CD8-positive, alpha-beta memory T cell (primary cell): ENCODE measurements around the gene NDRG4. TPM values are rescaled to one million over a fixed set of nuclear protein-coding genes. Genes with fewer than 3 reads are reported as not detected.

Experiments
- CTCF ChIA-PET: fragments of 350-600 bp; sonication (Branson Sonifier 250); formaldehyde crosslinking; loops from one replicate; lab custom pipeline; 2021; ENCODE audit warnings: antibody characterized with exemption; lab: Charles Lee
- POLR2A ChIA-PET: fragments of 350-600 bp; sonication (Branson Sonifier 250); formaldehyde crosslinking; loops from one replicate; lab custom pipeline; 2021; ENCODE audit warnings: antibody characterized with exemption; lab: Charles Lee
- DNase-seq, 5 donors: peaks; one replicate each; pipeline versions ENCODE4 v3.0.0 to v3.0.0-alpha.2; 2020 to 2022; ENCODE audit warnings: mixed read lengths in 1 of 5
- H3K27ac ChIP-seq: one replicate; pipeline ENCODE4 v1.7.0; 2013; ENCODE audit warnings: low read depth, mild to moderate bottlenecking, low read length, moderate library complexity
- H3K27me3 ChIP-seq: 2 replicates; pipeline ENCODE4 v1.7.0; 2013; ENCODE audit warnings: low read length, mild to moderate bottlenecking; ENCODE audit not compliant: insufficient read depth, poor library complexity, severe bottlenecking
- H3K36me3 ChIP-seq: 2 replicates; pipeline ENCODE4 v1.7.0; 2013; ENCODE audit warnings: mild to moderate bottlenecking, low read length, moderate library complexity; ENCODE audit not compliant: insufficient read depth
- H3K4me1 ChIP-seq: 2 replicates; pipeline ENCODE4 v1.7.0; 2013; ENCODE audit warnings: mild to moderate bottlenecking, low read length, moderate library complexity; ENCODE audit not compliant: insufficient read depth
- H3K4me3 ChIP-seq: 2 replicates; pipeline ENCODE4 v1.7.0; 2013; ENCODE audit warnings: mild to moderate bottlenecking, low read length
- H3K9me3 ChIP-seq: 2 replicates; pipeline ENCODE4 v1.7.0; 2013; ENCODE audit warnings: mild to moderate bottlenecking, low read length
- H3K27ac Mint-ChIP-seq, 8 donors: one replicate each; pipeline ENCODE4 v1.8.0; 2020 to 2021; ENCODE audit warnings: mixed read lengths in 8 of 8, mild to moderate bottlenecking in 6 of 8, inconsistent platforms in 3 of 8, moderate library complexity in 3 of 8
- H3K27me3 Mint-ChIP-seq, 2 donors: one replicate each; pipeline ENCODE4 v1.8.0; 2020 to 2021; ENCODE audit warnings: mixed read lengths in 2 of 2, mild to moderate bottlenecking in 1 of 2, moderate library complexity in 1 of 2
- H3K36me3 Mint-ChIP-seq, 3 donors: one replicate each; pipeline ENCODE4 v1.8.0; 2020 to 2021; ENCODE audit warnings: mixed read lengths in 3 of 3, inconsistent platforms in 1 of 3, mild to moderate bottlenecking in 1 of 3
- H3K4me1 Mint-ChIP-seq, 3 donors: one replicate each; pipeline ENCODE4 v1.8.0; 2020 to 2021; ENCODE audit warnings: mixed read lengths in 3 of 3, inconsistent platforms in 1 of 3, mild to moderate bottlenecking in 1 of 3
- H3K4me3 Mint-ChIP-seq, 7 donors: one replicate each; pipeline ENCODE4 v1.8.0; 2020 to 2021; ENCODE audit warnings: mixed read lengths in 7 of 7, mild to moderate bottlenecking in 6 of 7, moderate library complexity in 4 of 7, inconsistent platforms in 2 of 7
- H3K9me3 Mint-ChIP-seq, 5 donors: one replicate each; pipeline ENCODE4 v1.8.0; 2020 to 2022; ENCODE audit warnings: mixed read lengths in 5 of 5, mild to moderate bottlenecking in 3 of 5, moderate library complexity in 2 of 5, inconsistent platforms in 1 of 5
- polyA plus RNA-seq: library from polyadenylated mRNA; unstranded; fragments of 300-500 nt; fragmentation: Illumina TruSeq; gene quantifications from one replicate; pipeline ENCODE4 v1.2.3, GENCODE V29; 2021
- total RNA-seq, 2 experiments: library from RNA; stranded (reverse); gene quantifications; one replicate each; pipeline ENCODE4 v1.2.3, GENCODE V29; 2021

NDRG4 gene, protein sequence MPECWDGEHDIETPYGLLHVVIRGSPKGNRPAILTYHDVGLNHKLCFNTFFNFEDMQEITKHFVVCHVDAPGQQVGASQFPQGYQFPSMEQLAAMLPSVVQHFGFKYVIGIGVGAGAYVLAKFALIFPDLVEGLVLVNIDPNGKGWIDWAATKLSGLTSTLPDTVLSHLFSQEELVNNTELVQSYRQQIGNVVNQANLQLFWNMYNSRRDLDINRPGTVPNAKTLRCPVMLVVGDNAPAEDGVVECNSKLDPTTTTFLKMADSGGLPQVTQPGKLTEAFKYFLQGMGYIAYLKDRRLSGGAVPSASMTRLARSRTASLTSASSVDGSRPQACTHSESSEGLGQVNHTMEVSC
- total RNA-seq = 1 to 10 TPM; 1.6 to 2.4 TPM
- polyA plus RNA-seq = 0.63 TPM

DNA sequence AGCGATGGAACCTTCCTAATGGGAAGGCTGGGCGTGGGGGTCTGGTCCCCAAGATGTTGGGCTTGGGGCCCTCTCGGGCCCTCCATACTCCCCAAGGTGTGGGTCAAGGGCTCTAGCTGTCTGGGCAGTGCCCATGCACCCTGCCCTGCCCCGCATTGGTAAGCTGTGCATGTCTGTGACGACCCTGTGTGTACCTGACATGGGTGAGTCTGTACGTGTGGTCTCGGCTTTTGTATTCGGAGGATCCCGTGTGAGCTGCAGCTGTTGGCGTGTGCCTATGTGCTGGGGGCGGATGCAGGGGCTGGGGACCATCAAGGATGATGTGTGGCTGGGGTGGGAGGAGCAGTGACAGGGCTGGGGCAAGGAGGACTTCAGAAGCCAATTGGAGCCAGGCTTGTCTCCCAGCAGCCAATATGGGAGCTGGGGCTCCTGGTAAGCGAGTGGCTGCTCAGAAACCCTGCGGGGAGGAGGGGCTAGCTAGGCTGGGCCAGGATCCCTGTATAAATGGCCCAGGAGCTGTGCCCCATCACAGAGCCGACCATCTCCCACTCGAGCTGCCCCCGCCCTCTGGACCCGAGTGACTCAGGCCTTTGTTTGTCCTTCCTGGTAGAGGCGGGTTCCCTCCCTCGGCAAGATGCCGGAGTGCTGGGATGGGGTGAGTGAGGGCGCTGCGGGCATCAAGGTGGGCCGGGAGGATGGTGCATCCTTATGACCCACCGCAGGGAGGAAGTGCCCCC, at the start of gene NDRG4:
NDRG4 (plus strand) TSS at position 529 of the 737 bp plus-strand sequence; CDS start at position 635, 106 bp downstream.
- Mint-ChIP-seq H3K9me3 (no peaks in the 10 kb centered on the region), H3K27me3 (peaks cover 26 to 50% of the 10 kb centered on the region in 2 donors), H3K4me1 (peaks cover 13 to 33% (median 23%) of the 10 kb centered on the region in 3 donors), H3K36me3 (no peaks in the 10 kb centered on the region), H3K27ac (peak within 1 kb of the TSS in 2 of 8 donors; percentile 58 to 63), H3K4me3 (peak within 1 kb of the TSS; percentile 37 to 74 (median 62))
- no peaks in the 10 kb centered on the region for H3K36me3 ChIP-seq
- H3K27ac ChIP-seq = no peak within 1 kb of the TSS
- no peaks in the 10 kb centered on the region for H3K27me3 ChIP-seq
- CTCF ChIA-PET = interaction anchor here (1.0 to 2.5 kb wide), 4 partner anchors 12 to 256 kb away, joined by 3 to 11 read pairs (median 6); no protein-coding TSS in a partner anchor
- peak within 1 kb of the TSS; percentile 58 for H3K4me3 ChIP-seq
- peak in 4 of 5 donors; percentile 14 to 69 (median 52) for DNase-seq
- no peaks in the 10 kb centered on the region for H3K9me3 ChIP-seq
- POLR2A ChIA-PET = no interaction called here
- H3K4me1 ChIP-seq = peaks cover 23% of the 10 kb centered on the region

DNA sequence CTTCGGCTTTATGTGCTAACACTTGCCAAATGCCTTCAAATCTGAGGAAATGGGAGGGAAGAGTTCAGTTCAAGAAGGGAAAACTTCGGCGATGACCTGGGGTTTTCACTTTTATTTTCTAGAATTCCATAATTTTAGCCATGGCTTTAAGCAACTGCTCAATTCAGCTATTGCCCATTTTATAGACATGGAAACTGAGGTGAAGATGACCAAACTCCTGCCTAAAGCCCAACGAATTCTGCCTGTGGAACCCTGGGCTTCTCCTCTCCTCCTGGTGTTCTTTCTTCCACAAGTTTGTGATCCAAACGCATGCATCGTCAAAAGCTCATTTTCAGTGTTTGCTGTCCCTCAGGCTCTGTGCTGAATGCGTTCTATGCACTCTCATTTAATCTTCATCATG, 49.4 kb upstream of the NDRG4 start:
- CTCF ChIA-PET = no interaction called here
- Histone ChIP-seq H3K9me3 (no peaks in the 10 kb centered on the region), H3K27ac (no peak overlapping the region), H3K4me3 (no peak overlapping the region), H3K36me3 (no peaks in the 10 kb centered on the region), H3K27me3 (no peaks in the 10 kb centered on the region), H3K4me1 (no peaks in the 10 kb centered on the region)
- Mint-ChIP-seq H3K27me3 (peaks cover 13 to 35% of the 10 kb centered on the region in 2 donors), H3K4me3 (no peak overlapping the region), H3K9me3 (no peaks in the 10 kb centered on the region), H3K27ac (no peak overlapping the region), H3K4me1 (no peaks in the 10 kb centered on the region), H3K36me3 (no peaks in the 10 kb centered on the region)
- DNase-seq = no peak
- POLR2A ChIA-PET = no interaction called here

DNA sequence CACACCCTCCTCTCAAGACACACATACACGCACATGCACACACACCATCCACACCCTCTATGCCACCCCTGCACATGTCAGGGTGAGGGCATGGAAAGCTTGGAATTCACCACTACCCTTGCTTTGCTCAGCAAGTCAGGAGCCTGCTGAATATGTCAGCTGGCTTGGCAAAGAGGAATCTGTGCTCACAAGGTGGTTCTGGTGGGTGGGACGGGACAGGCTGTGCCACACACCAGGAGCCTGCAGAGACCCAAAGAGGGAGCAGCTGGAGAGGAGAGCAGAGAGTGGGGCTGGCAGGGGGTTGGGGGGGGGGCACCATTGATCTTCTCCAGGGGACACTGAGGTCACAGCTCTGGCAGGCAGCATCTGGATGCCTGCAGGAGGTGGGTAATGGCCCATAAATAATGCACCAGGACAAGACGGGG, 48.7 kb upstream of the NDRG4 start:
- no peak overlapping the region for H3K27ac ChIP-seq
- H3K36me3 ChIP-seq = no peaks in the 10 kb centered on the region
- H3K36me3 Mint-ChIP-seq = no peaks in the 10 kb centered on the region
- H3K4me1 Mint-ChIP-seq = no peaks in the 10 kb centered on the region
- H3K27ac Mint-ChIP-seq = no peak overlapping the region
- H3K27me3 Mint-ChIP-seq = peaks cover 14 to 35% of the 10 kb centered on the region in 2 donors
- CTCF ChIA-PET = no interaction called here
- POLR2A ChIA-PET = no interaction called here
- no peaks in the 10 kb centered on the region for H3K9me3 Mint-ChIP-seq
- no peak overlapping the region for H3K4me3 ChIP-seq
- no peaks in the 10 kb centered on the region for H3K9me3 ChIP-seq
- DNase-seq = no peak
- no peaks in the 10 kb centered on the region for H3K4me1 ChIP-seq
- no peaks in the 10 kb centered on the region for H3K27me3 ChIP-seq
- no peak overlapping the region for H3K4me3 Mint-ChIP-seq

DNA sequence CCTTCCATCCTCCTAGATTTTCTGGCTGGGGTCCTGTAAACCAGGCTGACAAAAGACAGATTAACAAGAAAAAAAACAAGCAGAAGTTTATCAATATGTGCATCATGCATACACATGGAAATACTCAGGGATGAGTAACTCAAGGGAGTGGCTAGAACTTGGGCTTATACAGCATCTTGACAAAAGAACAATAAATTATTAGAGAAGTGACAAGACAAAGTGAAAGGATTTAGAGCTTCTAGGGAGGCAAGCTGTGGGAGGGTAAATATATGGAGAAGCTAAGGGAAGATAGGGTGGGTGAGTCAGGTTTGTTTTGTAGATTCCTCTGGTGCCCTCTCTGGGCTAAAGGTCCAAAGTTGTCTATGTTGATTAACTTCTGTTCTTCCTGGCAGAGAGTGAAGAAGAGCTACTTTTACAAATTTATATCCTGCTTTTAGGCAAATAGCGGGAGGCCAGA, 48.0 kb upstream of the NDRG4 start:
- H3K36me3 Mint-ChIP-seq = no peaks in the 10 kb centered on the region
- no peak overlapping the region for H3K4me3 Mint-ChIP-seq
- Histone ChIP-seq H3K4me1 (no peaks in the 10 kb centered on the region), H3K4me3 (no peak overlapping the region), H3K36me3 (no peaks in the 10 kb centered on the region), H3K9me3 (no peaks in the 10 kb centered on the region), H3K27ac (no peak overlapping the region), H3K27me3 (no peaks in the 10 kb centered on the region)
- POLR2A ChIA-PET = no interaction called here
- H3K27ac Mint-ChIP-seq = no peak overlapping the region
- H3K9me3 Mint-ChIP-seq = no peaks in the 10 kb centered on the region
- CTCF ChIA-PET = no interaction called here
- no peaks in the 10 kb centered on the region for H3K4me1 Mint-ChIP-seq
- peaks cover 14 to 32% of the 10 kb centered on the region in 2 donors for H3K27me3 Mint-ChIP-seq
- DNase-seq = no peak

DNA sequence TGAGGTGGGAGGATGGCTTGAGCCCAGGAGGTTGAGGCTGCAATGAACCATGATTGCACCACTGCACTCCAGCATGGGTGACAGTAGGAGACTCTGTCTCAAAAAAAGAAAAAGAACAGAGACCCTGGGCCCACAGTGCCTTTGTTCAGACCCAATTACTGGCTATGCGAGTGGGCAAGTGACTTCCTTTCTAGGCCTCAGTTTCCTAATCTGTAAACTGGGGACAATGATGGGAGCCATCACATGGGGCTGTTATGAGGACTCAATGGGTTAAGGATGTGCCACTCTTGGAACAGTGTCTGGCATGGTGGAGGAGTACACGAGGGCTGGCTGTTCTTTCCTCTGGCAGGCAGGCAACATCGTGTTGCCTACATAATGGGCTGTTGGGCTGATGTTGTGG, 47.3 kb upstream of the NDRG4 start:
- H3K9me3 Mint-ChIP-seq = no peaks in the 10 kb centered on the region
- CTCF ChIA-PET = no interaction called here

DNA sequence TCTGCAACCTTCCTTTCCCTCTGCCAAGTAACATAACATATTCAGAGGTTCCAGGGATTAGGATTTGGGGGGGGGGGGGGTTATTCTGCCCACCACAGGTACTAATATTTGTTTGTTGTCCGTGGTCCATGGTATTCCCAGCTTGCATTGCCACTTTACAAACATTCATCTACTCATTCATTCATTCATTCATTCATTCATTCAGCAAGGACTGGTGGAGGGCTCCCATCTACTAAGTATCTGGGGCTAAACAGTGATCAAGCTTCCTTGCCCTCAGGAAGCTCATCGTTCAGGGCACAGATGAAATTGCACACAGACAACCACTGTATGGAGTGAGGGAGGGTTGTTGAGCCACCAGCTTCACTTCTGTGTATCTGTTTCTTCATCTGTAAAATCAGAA, 45.8 kb upstream of the NDRG4 start:
- ChIA-PET POLR2A (no interaction called here), CTCF (interaction anchor here (1.2 kb wide), 1 partner anchor 11 kb away, joined by 3 read pairs; no protein-coding TSS in a partner anchor)
- no peak overlapping the region for H3K27ac Mint-ChIP-seq
- Histone ChIP-seq H3K27ac (no peak overlapping the region), H3K36me3 (no peaks in the 10 kb centered on the region), H3K4me1 (no peaks in the 10 kb centered on the region), H3K9me3 (no peaks in the 10 kb centered on the region), H3K27me3 (no peaks in the 10 kb centered on the region), H3K4me3 (no peak overlapping the region)
- H3K27me3 Mint-ChIP-seq = peaks cover 17 to 33% of the 10 kb centered on the region in 2 donors
- DNase-seq = no peak
- H3K4me3 Mint-ChIP-seq = no peak overlapping the region
- H3K36me3 Mint-ChIP-seq = no peaks in the 10 kb centered on the region
- H3K4me1 Mint-ChIP-seq = no peaks in the 10 kb centered on the region
- H3K9me3 Mint-ChIP-seq = no peaks in the 10 kb centered on the region

More for the DNA sequence above, 47.3 kb upstream of the NDRG4 start:
- Histone ChIP-seq H3K4me1 (no peaks in the 10 kb centered on the region), H3K27ac (no peak overlapping the region), H3K9me3 (no peaks in the 10 kb centered on the region), H3K4me3 (no peak overlapping the region), H3K27me3 (no peaks in the 10 kb centered on the region), H3K36me3 (no peaks in the 10 kb centered on the region)
- Mint-ChIP-seq H3K4me1 (no peaks in the 10 kb centered on the region), H3K27ac (peak overlapping the region in 1 of 8 donors; percentile 74), H3K27me3 (peaks cover 14 to 29% of the 10 kb centered on the region in 2 donors), H3K36me3 (no peaks in the 10 kb centered on the region), H3K4me3 (no peak overlapping the region)
- POLR2A ChIA-PET = no interaction called here
- DNase-seq = no peak

DNA sequence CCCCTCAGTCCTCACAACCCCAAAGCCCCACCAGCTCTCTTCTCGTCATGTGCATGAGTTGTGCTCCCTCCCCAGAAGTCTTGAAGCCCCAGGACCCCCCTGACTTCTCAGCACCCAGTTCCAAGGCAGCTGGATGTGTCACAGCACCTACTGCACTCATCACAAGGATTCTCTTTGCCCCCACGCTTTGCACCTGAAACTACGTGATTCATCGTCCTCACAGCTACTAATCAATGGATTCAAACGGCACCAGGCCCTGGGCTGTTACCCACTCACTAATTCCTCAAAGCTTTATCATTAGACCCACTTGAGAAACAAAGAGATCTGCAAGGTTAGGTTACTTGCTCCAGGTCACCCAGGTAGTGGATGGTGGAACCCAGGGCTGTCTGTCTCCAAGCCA, 45.1 kb upstream of the NDRG4 start:
- Mint-ChIP-seq H3K9me3 (no peaks in the 10 kb centered on the region), H3K36me3 (no peaks in the 10 kb centered on the region), H3K27ac (no peak overlapping the region), H3K4me3 (no peak overlapping the region), H3K4me1 (no peaks in the 10 kb centered on the region), H3K27me3 (peaks cover 19 to 28% of the 10 kb centered on the region in 2 donors)
- ChIA-PET CTCF (interaction anchor here (1.2 to 1.5 kb wide), 2 partner anchors 11 to 33 kb away, joined by 3 read pairs; no protein-coding TSS in a partner anchor), POLR2A (no interaction called here)
- Histone ChIP-seq H3K27ac (no peak overlapping the region), H3K9me3 (no peaks in the 10 kb centered on the region), H3K27me3 (no peaks in the 10 kb centered on the region), H3K36me3 (no peaks in the 10 kb centered on the region), H3K4me3 (no peak overlapping the region), H3K4me1 (no peaks in the 10 kb centered on the region)
- no peak for DNase-seq

DNA sequence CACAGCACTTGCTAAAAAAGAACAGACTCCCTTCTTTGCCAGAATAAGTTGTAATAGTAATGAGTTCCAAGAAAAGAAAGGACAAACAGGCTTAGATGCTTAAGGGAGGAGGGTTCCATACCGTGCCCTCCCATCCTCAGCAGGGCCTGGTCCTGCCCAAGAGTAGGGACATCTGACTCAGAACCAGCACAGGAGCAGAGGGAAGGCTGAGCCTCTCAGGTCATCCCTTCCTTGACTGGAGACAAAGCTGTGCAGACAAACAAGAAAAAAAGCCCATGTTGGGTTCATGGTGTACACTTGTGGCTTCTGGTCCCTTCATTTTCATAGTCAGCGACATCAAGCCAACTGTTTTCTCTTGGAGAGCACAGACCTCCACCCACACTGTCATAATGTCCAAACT, 44.2 kb upstream of the NDRG4 start:
- H3K9me3 ChIP-seq = no peaks in the 10 kb centered on the region
- Mint-ChIP-seq H3K4me3 (no peak overlapping the region), H3K36me3 (no peaks in the 10 kb centered on the region), H3K9me3 (no peaks in the 10 kb centered on the region), H3K4me1 (no peaks in the 10 kb centered on the region), H3K27me3 (peaks cover 21 to 24% of the 10 kb centered on the region in 2 donors), H3K27ac (no peak overlapping the region)
- no peaks in the 10 kb centered on the region for H3K27me3 ChIP-seq
- no peaks in the 10 kb centered on the region for H3K4me1 ChIP-seq
- ChIA-PET CTCF (interaction anchor here (1.5 kb wide), 1 partner anchor 32 kb away, joined by 3 read pairs; no protein-coding TSS in a partner anchor), POLR2A (no interaction called here)
- no peak for DNase-seq
- no peak overlapping the region for H3K27ac ChIP-seq
- H3K4me3 ChIP-seq = no peak overlapping the region
- H3K36me3 ChIP-seq = no peaks in the 10 kb centered on the region
